Subcutaneous adipose tissue (tissue), 4 donors: Measurements from ENCODE around the gene PTPRN2. TPM values are rescaled to one million over a fixed set of nuclear protein-coding genes. Genes with fewer than 3 reads are reported as not detected.

ENCODE experiments used
- total RNA-seq, 4 donors: library from RNA; depleted of rRNA; stranded (reverse); fragments of >200 nt; gene quantifications; one replicate each; pipeline ENCODE4 v1.1.0, GENCODE V29; 2016
- TF ChIP-seq, protein P1 (sequence below): fragments of 450-650 bp; IDR thresholded peaks from one replicate; pipeline ENCODE4 v1.5.1; 2016; ENCODE audit warnings: low read depth, mild to moderate bottlenecking, control low read depth, antibody characterized with exemption, moderate library complexity

PTPRN2 gene
- total RNA-seq, 4 donors from 2014 or later: 2.0 to 4.6 (median 3.7) TPM

- TF ChIP-seq, protein P1, sequence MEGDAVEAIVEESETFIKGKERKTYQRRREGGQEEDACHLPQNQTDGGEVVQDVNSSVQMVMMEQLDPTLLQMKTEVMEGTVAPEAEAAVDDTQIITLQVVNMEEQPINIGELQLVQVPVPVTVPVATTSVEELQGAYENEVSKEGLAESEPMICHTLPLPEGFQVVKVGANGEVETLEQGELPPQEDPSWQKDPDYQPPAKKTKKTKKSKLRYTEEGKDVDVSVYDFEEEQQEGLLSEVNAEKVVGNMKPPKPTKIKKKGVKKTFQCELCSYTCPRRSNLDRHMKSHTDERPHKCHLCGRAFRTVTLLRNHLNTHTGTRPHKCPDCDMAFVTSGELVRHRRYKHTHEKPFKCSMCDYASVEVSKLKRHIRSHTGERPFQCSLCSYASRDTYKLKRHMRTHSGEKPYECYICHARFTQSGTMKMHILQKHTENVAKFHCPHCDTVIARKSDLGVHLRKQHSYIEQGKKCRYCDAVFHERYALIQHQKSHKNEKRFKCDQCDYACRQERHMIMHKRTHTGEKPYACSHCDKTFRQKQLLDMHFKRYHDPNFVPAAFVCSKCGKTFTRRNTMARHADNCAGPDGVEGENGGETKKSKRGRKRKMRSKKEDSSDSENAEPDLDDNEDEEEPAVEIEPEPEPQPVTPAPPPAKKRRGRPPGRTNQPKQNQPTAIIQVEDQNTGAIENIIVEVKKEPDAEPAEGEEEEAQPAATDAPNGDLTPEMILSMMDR: no peak
Observed at GRCh38 chr7:158559356-158559755, 28.3 kb downstream of the PTPRN2 start.

GRCh38 chr7:158558816-158559215, 28.8 kb downstream of the PTPRN2 start:
- TF ChIP-seq, protein P1: no peak

- TF ChIP-seq, protein P1: no peak
Observed at GRCh38 chr7:158557441-158557755, 30.2 kb downstream of the PTPRN2 start.

GRCh38 chr7:158556721-158557440, 30.7 kb downstream of the PTPRN2 start:
- TF ChIP-seq, protein P1: no peak

- TF ChIP-seq, protein P1: no peak
Observed at GRCh38 chr7:158555034-158555520, 32.5 kb downstream of the PTPRN2 start.

- TF ChIP-seq, protein P1: no peak
Observed at GRCh38 chr7:158550886-158551452, 36.7 kb downstream of the PTPRN2 start.

- TF ChIP-seq, protein P1: no peak
Observed at GRCh38 chr7:158550394-158550700, 37.3 kb downstream of the PTPRN2 start.
